NOMO-1 treated with dmso at 0.1 percent for 144 hours (cell line): ENCODE measurements around the gene MIA3.

Source experiments
- DNase-seq: peaks from one replicate; lab custom pipeline; 2025; ENCODE audit not compliant: unreplicated experiment; lab: John Stamatoyannopoulos, UW

Gene MIA3

DNA sequence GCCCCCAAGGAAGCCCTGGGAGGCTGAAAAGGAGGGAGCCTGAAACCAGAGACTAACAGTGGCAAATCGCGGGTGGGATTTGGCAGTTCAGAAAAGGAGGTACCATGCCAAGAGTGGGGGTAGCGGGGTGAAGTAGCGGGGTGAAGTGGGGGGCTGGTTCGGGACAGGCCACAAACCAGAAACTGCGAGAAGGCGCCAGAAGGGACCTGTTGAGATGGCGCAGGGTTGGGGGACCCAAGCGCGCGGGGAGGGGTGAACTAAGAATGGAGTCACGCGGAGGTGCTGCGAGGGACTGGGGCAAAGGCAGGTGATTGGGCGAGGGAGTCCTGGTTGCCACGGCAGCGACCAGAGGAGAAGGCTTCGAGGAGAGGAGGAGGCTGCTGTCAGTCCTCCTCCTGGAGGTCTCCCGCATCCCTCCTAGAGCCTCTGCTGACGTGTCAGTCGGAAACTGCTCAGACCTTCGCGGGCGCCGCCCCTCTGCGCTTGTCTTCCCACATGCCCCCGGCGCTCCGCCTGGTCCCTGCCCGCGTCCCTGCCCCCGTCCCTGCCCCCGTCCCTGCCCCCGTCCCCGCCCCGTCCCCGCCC is 438 bp upstream of the MIA3 start:
- peak; percentile 79 for DNase-seq

DNA sequence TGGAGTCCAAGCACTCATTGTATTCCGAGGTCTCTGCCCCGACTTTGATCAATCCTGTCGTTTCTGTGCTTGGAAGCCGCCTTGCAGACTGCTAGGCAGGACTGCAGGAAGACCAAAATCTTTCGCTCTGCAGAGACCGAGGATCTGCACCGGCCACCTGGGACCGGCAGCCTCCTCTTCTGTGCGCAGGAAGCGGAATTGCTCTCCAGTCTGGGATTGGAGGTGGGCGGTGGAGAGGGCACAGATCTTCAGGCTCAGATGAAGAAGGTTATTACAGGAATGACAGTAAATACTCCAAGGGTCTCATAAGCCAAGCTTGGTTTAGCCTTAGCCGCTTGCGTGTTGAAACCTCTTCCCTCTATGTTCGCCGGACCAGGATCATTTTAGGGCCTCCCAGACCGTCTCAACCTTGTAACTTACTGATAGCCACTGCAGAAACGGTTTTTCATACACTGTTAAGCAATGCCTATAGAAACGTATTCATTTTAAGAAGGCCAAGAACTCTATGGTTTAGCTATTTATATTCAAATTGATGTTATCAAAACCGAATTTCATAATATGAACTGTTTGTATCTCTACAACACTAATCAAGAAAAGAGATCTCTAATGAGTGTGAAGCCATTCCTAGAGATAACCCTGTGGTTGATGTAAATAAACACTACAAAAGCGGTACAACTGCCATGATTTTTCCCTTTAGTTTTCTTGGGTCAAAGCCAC is 1.1 kb downstream of the MIA3 start:
- no peak for DNase-seq

DNA sequence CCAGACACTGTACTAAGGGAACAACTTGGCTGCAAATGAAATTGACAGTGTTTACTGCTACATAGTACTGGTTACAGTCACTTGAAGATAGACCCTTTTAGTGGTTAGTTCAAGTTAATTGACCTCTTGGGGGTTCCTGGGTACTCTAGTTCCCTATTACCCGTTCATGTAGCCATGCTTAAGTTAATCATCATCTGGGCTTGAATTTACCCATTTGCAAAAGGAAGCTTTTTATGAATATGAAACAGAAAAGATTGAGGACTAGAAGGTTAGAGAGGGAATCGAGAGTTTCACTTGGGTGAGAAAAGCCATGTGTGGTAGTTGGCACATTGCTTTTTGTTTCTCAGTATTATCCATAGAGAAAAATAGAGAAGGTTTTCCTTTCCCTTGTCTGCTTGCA is 2.7 kb downstream of the MIA3 start:
- DNase-seq: no peak

DNA sequence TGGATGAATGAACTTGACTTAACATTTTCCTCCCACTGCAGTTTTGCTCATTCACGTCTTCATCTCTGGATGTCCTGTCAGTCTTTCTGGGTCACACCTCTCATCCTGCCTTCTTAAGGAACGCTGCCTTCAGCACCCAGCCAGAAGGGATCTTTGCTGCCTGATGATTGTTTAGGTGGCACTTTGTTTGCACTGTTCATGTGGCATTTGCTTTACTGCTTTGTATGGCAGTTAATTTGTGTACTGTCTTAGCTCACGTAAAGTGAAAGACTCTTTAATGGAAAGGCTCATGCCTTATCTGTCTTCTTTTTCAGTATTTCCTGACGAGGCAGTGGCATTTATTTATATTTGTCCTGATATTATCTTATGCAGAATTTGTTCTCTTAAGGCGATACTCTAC is 4.9 kb downstream of the MIA3 start:
- DNase-seq: no peak

DNA sequence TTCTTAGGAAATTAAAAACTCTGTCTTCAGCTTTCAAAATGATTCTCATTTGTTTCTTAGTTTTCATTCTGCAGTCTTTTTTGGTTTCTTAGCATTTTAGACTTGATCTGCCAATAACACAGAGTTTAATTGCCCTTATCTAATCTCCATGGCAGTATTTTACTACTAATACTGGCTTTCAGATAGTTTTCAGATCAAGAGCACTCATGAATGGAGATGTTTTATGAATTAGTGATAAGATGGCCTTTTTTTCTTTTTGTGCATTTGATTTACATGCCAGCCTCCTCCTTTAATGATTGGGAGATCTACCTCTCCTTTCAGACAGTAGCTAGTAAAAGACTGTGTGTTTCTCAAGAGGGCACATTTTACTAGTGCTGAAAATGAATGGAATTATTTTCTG is 5.6 kb downstream of the MIA3 start:
- DNase-seq: no peak

DNA sequence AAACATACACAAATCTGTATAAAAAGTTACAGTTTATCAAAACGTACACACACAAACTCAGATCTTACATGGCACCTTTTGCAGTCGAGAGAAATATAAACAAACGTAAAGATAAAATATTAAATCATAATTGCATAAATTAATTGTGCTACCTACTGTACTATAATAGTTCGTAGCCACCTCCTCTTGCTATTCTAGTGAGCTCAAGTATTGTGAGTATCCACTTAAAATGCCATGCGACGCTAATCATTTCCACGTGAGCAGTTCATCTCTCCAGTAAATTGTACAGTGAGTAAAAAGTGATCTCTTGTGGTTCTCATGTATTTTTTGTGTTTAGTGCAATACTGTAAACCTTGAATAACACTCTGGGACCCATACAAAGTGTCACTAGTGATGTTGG is 6.3 kb downstream of the MIA3 start:
- no peak for DNase-seq

DNA sequence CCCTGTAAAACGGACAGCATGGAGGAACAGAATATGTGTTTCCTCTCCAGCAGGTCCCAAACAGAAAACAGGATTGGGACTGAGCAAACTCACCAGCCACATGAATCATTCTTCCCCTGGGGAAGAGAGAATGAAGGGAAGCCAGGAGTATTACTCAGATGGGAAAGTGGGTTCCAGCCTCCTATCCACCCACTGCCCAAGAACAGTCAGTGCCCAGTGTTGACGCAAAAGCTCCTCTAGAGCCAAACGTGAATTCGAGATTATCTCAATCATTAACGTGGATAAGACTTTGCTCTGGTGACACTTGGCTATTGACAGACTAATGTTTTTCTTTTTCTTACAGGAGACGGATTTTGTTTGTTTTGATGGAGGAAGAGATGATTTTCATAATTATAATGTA is 9.3 kb downstream of the MIA3 start:
- DNase-seq: no peak

DNA sequence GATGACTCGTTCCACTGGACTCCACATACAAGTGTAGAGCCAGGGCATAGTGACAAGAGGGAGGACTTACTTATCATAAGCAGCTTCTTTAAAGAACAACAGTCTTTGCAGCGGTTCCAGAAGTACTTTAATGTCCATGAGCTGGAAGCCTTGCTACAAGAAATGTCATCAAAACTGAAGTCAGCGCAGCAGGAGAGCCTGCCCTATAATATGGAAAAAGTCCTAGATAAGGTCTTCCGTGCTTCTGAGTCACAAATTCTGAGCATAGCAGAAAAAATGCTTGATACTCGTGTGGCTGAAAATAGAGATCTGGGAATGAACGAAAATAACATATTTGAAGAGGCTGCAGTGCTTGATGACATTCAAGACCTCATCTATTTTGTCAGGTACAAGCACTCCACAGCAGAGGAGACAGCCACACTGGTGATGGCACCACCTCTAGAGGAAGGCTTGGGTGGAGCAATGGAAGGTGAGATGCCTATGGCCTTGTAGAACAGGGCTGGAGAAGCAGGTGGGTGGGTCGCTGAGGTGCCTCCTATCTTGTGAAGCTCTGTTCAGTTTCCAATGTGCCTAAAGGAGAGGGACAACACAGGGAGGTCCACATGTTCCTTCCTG is 12.1 kb downstream of the MIA3 start:
- DNase-seq: no peak

DNA sequence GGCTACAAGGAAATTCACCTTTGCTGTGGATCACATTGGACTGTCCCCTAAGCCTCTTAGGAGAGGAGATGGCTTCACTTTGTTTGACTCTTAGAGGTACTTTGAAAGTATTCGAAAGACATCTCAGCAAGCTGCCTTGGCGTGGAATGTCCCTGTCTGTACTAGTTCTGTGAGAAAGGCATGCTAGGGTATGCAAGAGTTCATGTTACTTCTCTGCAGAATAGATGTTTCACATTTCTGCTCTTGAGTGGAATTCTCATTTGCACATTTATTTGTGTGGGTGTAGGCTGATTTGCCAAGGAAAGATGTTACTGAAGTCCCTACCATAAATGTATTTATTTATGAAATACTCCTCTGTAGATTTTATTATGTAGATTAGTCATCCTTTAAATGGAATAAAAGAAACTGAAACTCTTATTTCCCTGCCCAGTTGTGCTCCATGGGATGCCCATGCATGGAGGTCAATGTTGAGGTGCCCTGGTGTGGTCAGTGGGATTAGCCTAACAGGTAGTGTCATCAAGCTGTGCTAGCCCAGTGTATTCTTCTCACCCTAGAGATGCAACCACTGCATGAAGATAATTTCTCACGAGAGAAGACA is 13.8 kb downstream of the MIA3 start:
- no peak for DNase-seq

DNA sequence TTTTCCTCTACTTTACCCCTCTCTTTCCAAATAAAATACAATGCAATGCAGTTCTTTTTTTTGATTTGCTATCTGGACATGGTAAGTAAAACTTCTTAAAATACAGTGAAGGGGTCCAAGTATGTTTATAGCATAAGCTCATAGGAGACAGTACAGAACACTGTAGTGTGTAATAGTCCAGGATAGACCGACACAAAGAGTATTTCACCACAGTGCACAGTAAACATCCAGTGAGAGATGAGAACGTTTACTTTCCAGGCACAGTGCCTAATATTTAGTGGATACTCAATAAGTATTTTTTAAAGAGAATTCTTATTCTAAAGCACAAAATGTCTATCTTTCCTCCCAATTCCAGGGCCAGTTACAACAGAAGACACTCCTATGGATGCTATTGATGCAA is 14.9 kb downstream of the MIA3 start:
- no peak for DNase-seq

DNA sequence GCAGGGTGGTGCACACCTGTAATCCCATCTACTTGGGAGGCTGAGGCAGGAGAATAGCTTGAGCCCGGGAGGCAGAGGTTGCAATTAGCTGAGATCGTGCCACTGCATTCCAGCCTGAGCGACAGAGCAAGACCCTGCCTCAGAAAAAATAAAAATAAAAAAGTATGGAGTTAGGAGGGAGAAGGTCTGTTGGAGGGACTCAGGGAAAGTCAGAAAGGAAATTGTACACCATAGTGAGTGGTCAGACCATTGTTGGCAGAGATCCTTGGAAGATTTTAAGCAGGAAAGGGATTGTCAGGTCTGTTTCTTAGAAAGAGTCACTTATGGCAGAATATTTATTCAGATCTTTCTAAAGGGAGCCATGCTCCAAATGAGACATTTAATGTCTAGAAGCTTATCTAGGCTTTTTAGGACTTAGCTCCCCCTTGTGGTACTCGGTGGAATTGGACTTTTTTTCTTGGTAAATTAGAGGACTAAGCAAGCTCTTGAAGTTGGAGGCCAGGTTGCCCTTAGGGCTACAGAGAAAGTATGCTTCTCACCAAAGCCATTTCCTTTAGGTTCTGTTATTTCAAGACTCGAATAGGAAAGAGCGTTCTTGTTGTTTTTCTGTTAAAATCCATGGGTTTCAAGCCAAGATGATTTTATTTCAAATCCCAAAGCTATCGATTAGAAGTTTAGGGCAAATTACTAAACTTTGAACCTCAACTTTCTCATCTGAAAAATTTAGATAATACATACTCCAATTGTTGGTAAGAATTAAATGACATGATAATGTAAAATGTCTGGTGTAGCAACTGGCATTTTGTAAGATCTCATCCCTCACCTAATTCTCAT is 16.5 kb downstream of the MIA3 start:
- DNase-seq: peak; percentile 52

DNA sequence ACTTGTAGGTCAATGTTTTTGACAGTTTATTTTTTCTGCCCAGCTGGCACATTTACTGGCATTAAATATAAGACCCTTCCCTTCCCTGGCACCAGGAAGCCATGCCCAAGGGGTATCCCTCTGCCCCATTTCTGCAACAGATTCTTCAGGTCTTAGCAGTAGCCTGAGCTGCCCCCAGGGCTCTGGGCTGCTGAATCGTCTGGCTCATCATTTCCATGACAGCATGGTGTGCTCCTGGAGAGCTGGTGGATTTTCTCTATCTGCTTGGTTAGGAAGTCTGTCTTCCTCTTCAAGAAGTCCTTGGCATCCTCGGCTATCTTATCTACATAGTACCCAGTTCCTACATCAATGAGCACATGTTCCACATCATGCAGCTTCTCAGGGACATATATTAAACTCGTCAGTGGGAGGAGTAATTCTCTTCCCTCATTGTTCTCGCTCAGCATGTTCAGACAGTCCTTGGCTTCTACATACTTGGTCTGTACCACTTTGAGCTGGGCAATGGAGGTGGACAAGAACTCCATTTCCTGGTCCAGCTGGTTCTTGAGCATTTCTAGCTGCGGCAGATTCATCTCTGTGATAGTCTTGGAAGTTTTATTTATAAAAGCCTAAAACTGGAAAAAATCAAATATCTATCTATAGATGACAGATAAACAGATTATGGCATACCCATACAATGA is 23.5 kb downstream of the MIA3 start:
- DNase-seq: no peak

DNA sequence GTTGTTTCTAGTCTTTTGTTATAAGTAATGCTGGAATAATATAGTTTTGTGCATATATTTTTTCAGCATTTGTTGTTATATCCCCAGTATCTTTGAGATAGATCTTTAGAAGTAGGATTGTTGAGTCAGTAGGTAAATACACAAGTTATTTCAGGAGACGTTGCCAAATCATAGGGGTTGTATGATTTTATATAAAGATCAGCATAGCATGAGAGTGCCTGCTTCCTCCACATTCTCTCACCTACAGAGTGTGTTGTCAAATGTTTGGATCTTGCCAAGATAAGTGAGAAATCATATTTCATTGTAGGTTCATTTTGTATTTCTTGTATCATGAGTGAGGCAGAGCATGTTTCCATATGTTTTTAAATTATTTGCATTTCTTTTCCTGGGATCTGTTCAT is 24.6 kb downstream of the MIA3 start:
- DNase-seq: no peak

DNA sequence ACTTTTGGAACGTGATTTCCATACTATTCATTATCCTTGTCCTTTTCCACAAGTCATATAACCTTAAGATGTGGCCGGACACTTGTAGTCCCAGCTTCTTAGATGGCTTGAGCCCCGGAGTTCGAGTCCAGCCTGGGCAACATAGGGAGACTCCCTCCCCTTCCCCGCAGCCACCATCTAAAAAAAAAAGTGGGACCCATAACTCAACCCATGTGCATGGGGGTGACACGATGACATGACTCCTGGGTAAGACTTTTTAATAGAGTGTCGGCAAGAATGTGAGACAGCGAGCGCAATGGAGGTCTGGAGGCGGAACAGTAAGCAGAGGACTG is 25.7 kb downstream of the MIA3 start:
- DNase-seq: no peak

DNA sequence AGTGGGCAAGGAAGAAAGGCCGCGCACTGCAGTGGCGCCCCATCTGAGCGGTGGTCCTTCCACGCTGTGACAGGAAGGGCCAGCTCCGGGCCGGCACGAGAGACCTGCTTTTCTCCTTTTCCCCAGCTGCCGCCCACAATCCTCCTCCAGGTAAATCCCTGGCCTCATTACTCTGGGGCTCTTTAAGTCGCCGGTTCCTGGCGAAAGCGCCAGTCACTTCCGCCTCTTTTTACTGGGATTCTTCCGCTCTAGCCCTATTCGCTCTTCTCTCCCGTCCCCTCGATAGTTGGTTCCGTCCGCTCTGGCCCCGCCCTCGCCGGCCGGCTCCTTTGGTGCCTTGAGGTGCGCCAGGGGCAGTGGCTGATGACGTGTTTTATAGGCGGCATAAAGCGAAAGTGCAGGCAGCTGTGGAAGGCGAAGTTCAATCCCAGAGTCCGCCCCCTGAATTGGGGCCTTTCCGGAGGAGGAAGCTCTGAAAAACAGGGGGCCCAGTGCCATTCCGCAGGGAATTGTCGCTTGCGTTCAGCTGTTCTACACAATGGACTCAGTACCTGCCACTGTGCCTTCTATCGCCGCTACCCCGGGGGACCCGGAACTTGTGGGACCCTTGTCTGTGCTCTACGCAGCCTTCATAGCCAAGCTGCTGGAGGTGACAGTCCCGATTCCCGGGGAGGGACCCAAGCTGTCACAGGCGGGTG is 26.2 kb downstream of the MIA3 start:
- DNase-seq: peak; percentile 99

DNA sequence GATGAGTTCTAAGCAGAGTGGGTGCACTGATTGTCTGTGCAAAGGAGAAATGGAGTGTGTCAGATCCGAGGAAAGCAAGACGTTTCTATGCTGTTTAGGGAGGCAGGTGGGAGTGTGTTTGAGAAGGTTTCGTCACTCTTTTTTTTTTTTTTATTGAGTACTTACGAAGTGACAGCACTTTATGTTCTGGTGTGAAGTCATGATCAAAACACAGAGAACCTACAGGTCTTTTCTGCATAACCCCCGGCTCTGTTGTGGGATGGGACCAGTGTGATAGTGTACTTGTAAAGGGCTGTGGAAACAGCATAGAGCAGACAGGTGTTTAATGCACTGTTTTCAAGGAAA is 26.7 kb downstream of the MIA3 start:
- DNase-seq: peak; percentile 32

DNA sequence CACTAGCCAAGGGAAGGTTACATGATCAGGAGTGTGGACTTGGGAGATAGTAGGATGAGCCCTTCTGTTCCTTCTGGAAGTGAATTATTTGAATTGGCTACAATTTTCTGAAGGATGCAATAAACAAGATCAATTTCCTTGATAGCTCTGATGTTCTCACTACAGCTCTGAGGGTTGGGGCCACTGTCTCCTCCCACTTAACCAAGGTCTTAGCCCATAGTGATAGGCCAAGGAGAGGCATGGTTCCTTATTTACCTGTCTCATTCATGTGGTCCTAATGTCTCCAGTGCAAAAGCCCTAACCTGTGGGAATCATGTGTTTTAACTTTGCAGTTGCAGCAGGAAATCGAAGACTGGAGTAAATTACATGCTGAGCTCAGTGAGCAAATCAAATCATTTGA is 34.8 kb downstream of the MIA3 start:
- no peak for DNase-seq

DNA sequence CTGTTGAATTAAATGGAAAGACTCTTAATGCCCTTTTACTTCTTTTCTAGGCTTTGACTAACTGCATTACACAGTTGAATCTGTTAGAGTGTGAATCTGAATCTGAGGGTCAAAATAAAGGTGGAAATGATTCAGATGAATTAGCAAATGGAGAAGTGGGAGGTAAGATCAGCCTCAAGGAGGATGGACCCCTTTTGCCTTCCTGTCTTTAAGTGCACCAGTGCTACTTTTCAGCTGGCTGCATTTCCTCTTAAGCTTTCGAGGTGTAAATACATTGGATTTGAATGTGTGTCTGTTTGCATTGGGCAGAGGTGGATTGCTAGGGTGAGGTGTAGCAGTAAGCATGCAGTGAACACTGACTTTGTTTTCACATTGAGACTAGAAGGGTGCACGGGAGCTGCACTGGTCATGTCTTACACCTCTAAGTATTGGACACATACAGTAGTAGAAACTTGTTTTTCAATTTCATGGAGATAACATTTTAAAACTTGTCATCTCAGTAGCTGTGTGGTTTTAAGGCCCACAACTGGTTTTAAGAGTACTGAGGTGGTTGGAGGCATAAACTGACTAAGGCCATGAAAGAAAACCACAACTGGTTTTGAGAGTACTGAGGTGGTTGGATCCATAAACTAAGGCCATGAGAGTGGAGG is 35.4 kb downstream of the MIA3 start:
- DNase-seq: no peak

DNA sequence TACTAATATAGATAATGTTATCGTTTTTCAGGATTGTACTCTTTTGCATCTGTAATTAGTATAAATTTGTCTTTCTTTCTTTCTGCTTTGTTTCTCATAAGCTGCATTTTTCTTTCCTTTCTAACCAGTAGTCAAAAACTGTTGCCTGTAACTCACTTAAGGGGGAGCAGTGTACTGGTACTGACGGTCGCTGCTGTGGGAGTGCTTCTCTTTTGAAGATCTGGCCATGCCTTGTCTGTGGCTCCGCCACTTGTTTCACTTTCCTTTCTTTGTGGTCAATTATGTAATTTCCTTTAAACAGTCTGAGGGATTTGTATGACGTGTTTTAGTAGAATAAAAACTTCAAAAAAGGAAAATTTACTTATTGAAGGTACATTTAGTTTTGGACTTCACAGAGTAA is 37.0 kb downstream of the MIA3 start:
- peak; percentile 72 for DNase-seq
